ENCODE results near the gene HAUS2. TPM values are rescaled to one million over a fixed set of nuclear protein-coding genes. Genes with fewer than 3 reads are reported as not detected.
"Not testable (repeated sequence)": the region's sequence is repeated elsewhere in the genome, so short reads cannot be mapped to it uniquely, and the experiment has no call there.

The HAUS2 gene
- total RNA-seq, 2 experiments from 2014 or later = 46.2 to 55.6 TPM

DNA sequence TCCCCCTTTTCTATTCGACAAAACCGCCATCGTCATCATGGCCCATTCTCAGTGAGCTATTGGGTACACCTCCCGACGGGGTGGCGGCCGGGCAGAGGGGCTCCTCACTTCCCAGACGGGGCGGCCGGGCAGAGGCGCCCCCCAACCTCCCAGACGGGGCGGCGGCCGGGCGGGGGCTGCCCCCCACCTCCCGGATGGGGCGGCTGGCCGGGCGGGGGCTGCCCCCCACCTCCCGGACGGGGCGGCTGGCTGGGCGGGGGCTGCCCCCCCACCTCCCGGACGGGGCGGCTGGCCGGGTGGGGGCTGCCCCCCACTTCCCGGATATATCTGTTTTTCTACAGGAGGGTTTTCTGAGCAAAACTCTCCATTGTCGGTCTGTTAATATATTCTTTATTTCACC lies 52.7 kb downstream of the HAUS2 start:
- H3K27ac Mint-ChIP-seq; CTCF ChIA-PET; H3K27me3 Mint-ChIP-seq (ENCODE audit: low read depth); H3K9me3 Mint-ChIP-seq; H3K36me3 Mint-ChIP-seq (ENCODE audit: low read depth); H3K4me3 Mint-ChIP-seq; DNase-seq; intact Hi-C loops (cut with micrococcal nuclease): not testable (repeated sequence)
- H3K4me1 Mint-ChIP-seq (ENCODE audit: low read depth) = peaks cover 22% of the 10 kb centered on the region

DNA sequence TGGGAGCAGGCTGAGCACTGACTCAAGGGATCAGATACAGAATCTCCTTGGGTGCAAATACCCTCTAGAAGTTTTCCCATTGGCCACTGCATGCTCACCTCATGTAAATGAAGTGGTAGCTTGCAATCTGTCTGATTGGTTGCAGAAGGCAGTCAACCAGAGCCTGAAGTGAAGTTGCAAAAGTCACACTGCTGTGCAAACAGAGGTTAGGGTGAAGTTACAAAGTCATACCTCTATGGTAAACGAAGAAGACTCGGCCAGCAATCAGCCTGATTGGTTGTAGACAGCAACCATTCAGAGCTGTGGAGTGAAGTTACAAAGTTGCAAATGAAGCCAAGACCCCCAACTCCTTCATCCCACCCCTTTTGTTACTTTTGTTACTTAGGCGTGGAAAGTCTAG lies 53.9 kb downstream of the HAUS2 start:
- peaks cover 23% of the 10 kb centered on the region for H3K4me1 Mint-ChIP-seq (ENCODE audit: low read depth)
- H3K27me3 Mint-ChIP-seq (ENCODE audit: low read depth) = no peaks in the 10 kb centered on the region
- H3K4me3 Mint-ChIP-seq = no peak overlapping the region
- H3K9me3 Mint-ChIP-seq = peaks cover 1% of the 10 kb centered on the region
- H3K36me3 Mint-ChIP-seq (ENCODE audit: low read depth) = no peaks in the 10 kb centered on the region
- intact Hi-C loops (cut with micrococcal nuclease) = no loop called here
- no peak overlapping the region for H3K27ac Mint-ChIP-seq
- no peak for DNase-seq
- CTCF ChIA-PET = no interaction called here

DNA sequence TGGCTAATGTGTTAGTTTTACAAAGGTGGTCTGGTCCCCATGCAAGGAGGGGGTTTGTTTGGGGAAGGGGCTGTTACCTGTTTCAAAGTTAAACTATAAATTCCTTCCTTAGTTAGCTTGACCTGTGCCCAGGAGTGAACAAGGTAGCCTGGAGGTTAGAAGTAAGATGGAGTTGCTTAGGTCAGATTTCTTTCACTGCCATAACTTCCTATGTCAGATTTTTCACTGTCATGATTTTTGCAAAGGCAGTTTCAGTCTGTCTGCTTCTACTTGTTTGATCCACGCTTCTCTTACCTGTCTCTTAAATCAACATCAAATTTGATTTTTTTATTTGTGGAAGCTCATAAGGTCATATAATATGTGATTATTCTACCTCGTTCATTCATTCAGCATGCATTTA lies 55.3 kb downstream of the HAUS2 start:
- DNase-seq = no peak
- Mint-ChIP-seq H3K27me3 (ENCODE audit: low read depth) (no peaks in the 10 kb centered on the region), H3K27ac (no peak overlapping the region), H3K9me3 (peaks cover 1% of the 10 kb centered on the region), H3K4me1 (ENCODE audit: low read depth) (peaks cover 36% of the 10 kb centered on the region), H3K4me3 (no peak overlapping the region), H3K36me3 (ENCODE audit: low read depth) (no peaks in the 10 kb centered on the region)
- CTCF ChIA-PET = no interaction called here
- intact Hi-C loops (cut with micrococcal nuclease) = no loop called here

DNA sequence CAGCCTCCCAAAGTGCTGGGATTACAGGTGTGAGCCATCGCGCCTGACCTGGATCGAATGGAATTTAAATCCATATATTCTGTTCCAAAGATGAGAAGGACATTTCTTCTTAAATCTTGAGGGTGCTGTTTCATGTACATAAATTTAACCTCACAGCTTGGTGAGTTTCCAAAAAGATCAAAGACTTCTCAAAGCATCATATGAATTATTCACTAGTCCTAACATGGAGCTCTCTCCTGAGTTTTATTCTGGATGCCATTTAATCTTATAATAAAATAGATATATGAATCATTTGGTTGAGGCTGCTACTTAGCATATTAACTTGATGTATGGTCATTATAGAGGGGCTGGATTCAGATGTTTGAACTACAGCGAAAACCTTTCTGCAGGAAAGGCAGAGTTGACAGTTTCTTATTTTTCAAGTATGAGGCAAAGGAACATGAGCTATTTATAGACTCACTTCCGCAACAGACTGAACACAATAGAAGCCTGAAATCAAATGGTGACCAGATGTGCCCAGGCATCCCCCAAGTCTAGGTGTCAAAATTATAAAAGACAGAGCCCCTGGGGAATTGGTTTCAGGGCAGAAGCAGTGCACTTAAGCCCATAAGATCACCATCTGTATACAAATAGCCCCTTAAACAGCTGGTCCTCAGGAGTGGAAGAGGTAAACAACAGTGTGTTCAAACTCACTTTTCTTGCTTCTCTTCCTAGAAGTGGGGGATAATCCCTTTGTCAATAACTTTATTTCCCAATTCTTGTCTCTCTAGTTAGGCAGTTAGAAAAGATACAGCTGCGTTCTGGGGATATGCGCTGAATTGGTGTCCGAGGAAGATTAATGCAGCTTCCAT lies 56.5 kb downstream of the HAUS2 start:
- Mint-ChIP-seq H3K4me1 (ENCODE audit: low read depth) (peaks cover 42% of the 10 kb centered on the region), H3K36me3 (ENCODE audit: low read depth) (no peaks in the 10 kb centered on the region), H3K27ac (peak overlapping the region; percentile 46), H3K27me3 (ENCODE audit: low read depth) (no peaks in the 10 kb centered on the region), H3K4me3 (no peak overlapping the region), H3K9me3 (peaks cover 1% of the 10 kb centered on the region)
- peak; percentile 11 for DNase-seq
- CTCF ChIA-PET = interaction anchor here (1.6 kb wide), 1 partner anchor 30 kb away, joined by 3 read pairs; the partner anchor contains the start of gene STARD9
- intact Hi-C loops (cut with micrococcal nuclease) = no loop called here

DNA sequence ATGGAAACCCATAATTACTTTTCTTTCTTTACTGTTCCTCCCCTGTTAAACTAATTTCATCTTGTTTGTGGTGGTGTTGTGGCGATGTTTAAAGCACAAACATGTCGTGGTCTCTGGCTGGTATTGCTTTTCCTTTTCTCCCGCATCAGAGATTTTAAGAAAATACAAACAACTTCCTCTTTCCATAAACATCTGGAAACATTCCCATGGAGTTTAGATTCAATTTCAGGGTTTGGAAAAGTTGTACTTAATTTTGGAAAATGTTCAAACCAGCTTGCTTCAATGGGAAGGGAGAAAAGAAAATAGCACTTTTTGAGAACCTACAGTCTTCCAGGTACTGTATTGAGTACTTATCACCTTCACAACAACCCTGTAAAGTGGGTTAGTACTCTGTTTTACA lies 57.2 kb downstream of the HAUS2 start:
- H3K4me1 Mint-ChIP-seq (ENCODE audit: low read depth) = peaks cover 42% of the 10 kb centered on the region

DNA sequence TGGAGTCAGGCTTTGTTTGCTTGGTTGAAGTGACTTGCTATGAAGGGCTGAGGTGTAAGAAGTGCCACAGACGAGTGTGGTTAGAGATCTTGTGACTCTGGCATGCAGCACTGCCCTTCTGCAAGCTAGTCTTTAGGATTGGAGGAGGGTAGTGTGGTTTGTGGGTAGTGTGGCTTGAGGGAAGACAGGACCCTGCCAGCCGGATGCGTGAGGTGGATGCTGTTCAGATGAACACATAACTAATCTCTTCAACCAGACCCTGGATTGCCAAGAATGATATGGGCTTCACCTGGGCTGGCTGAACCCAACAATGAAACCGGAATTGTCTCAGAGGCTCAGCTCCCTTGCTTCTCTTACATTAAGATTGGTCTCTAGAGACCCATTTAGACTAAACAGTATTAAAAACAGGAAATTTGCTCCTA lies 59.5 kb downstream of the HAUS2 start:
- Mint-ChIP-seq H3K27me3 (ENCODE audit: low read depth) (no peaks in the 10 kb centered on the region), H3K9me3 (no peaks in the 10 kb centered on the region), H3K27ac (no peak overlapping the region), H3K4me3 (no peak overlapping the region), H3K4me1 (ENCODE audit: low read depth) (peaks cover 42% of the 10 kb centered on the region), H3K36me3 (ENCODE audit: low read depth) (no peaks in the 10 kb centered on the region)
- intact Hi-C loops (cut with micrococcal nuclease) = no loop called here
- CTCF ChIA-PET = interaction anchor here (1.3 kb wide), 1 partner anchor 59 kb away, joined by 3 read pairs; the partner anchor contains the start of genes HAUS2 and LRRC57
- peak; percentile 58 for DNase-seq

More for the DNA sequence above, 57.2 kb downstream of the HAUS2 start:
- intact Hi-C loops (cut with micrococcal nuclease) = no loop called here
- Mint-ChIP-seq H3K36me3 (ENCODE audit: low read depth) (no peaks in the 10 kb centered on the region), H3K27me3 (ENCODE audit: low read depth) (no peaks in the 10 kb centered on the region), H3K9me3 (peaks cover 1% of the 10 kb centered on the region), H3K4me3 (no peak overlapping the region), H3K27ac (no peak overlapping the region)
- DNase-seq = no peak
- CTCF ChIA-PET = interaction anchor here (1.0 to 1.6 kb wide), 2 partner anchors 24 to 31 kb away, joined by 3 read pairs; partner anchors contain the start of gene STARD9

DNA sequence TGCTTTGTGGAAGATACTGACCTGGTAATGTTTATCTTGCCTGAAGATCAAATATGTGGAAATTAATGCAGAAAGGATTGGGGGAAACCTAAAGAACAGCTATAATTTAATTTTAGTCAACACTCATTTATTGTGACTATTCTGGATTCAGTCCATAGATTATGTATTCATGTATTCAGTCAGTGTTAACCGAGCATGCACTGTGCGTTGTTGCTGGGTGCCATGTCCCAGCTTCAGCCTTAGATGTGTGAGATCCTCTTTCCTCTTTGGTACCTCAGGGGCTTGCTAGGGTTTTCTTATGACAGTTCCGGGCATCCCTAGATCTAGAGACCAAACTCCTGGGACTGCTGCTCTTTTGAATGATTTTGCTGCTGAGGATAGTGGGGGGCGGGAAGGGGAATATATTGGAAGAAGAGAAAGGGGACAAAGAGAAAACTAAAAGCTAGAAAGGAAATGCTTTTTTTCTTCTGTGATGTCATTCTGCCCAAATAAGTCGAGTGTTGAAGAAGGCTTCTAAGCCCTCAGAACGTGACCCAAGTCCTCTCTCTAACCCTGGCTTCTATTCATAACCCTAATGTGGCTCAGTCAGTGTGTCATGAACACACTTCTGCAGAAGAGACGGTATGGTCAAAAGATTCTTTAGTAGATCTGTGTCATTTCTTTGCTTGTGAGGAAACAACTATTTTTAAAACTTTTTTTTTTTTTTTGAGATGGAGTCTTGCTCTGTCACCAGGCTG lies 60.3 kb downstream of the HAUS2 start:
- H3K27me3 Mint-ChIP-seq (ENCODE audit: low read depth) = no peaks in the 10 kb centered on the region
- no peaks in the 10 kb centered on the region for H3K9me3 Mint-ChIP-seq
- H3K36me3 Mint-ChIP-seq (ENCODE audit: low read depth) = no peaks in the 10 kb centered on the region

DNA sequence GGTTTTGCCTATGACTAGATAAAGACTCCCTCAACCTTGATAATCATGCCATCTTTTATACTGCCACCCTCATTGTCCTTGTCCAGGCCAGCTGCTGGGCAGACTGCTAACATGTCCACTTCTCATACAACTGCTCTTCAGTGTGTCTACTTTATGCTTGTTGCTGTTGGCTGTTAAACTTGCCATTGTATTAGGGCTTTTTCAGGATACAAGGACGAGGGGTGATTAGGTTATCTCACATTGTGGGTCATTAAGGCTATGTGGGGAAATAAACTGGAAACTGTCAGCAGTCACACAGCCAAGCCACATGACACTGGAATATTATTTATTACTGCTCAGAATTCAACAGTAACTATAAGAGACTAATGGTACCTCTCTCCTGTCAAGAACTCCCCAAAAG lies 62.9 kb downstream of the HAUS2 start:
- Mint-ChIP-seq H3K4me1 (ENCODE audit: low read depth) (peaks cover 19% of the 10 kb centered on the region), H3K27me3 (ENCODE audit: low read depth) (no peaks in the 10 kb centered on the region), H3K4me3 (no peak overlapping the region), H3K9me3 (no peaks in the 10 kb centered on the region), H3K36me3 (ENCODE audit: low read depth) (no peaks in the 10 kb centered on the region), H3K27ac (no peak overlapping the region)
- no peak for DNase-seq
- CTCF ChIA-PET = interaction anchor here (0.7 kb wide), 1 partner anchor 635 kb away, joined by 3 read pairs; no protein-coding TSS in a partner anchor
- intact Hi-C loops (cut with micrococcal nuclease) = no loop called here

More for the DNA sequence above, 60.3 kb downstream of the HAUS2 start:
- CTCF ChIA-PET = no interaction called here
- intact Hi-C loops (cut with micrococcal nuclease) = loop anchor here (1.0 kb wide), 1 partner anchor 28 kb away; no protein-coding TSS in a partner anchor
- Mint-ChIP-seq H3K27ac (no peak overlapping the region), H3K4me1 (ENCODE audit: low read depth) (peaks cover 42% of the 10 kb centered on the region), H3K4me3 (peak overlapping the region; percentile 37)
- DNase-seq = peak; percentile 39

DNA sequence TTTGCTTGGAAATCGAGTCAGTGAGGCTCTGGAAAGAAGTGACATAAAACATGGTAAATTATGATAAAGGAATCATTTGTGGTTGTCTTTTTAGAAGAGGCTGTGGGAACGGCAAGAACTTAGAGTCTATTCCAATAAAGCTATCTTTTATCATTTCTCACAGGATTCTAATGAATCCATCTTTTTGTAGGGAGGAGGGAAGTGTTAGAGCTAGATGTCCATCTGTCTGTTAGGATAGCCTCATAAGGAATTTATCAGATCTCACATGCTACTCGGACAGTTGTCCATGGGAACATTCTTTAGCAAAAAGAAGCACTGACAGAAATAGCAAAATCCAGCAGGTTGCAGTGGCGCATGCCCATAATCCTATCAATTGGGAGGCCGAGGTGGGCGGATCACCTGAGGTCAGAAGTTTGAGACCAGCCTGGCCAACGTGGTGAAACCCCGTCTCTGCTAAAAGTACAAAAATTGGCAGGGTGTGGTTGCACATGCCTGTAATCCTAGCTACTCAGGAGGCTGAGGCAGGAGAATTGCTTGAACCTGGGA lies 63.8 kb downstream of the HAUS2 start:
- Mint-ChIP-seq H3K4me3 (no peak overlapping the region), H3K4me1 (ENCODE audit: low read depth) (peaks cover 19% of the 10 kb centered on the region), H3K9me3 (no peaks in the 10 kb centered on the region), H3K27ac (no peak overlapping the region), H3K36me3 (ENCODE audit: low read depth) (no peaks in the 10 kb centered on the region), H3K27me3 (ENCODE audit: low read depth) (no peaks in the 10 kb centered on the region)
- intact Hi-C loops (cut with micrococcal nuclease) = no loop called here
- CTCF ChIA-PET = no interaction called here
- no peak for DNase-seq

DNA sequence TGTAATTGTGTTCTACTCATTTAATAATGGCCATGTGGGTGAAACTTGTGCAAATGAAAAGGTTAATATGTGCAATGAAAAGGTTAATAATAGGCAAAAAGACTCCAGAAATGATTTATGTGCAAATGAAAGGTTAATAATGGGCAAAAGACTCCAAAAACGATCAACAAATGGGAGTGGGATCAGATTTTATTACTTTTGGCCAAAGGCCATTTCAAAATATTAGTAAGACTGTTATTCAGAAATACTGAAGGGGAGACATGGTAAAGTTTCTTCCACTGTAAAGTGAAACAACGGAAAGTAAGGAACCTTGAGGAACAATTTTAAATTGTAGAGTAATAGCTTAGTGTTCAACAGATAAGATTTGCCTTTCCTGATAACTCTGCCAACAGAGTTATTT lies 67.5 kb downstream of the HAUS2 start:
- Mint-ChIP-seq H3K9me3 (no peaks in the 10 kb centered on the region), H3K4me1 (ENCODE audit: low read depth) (no peaks in the 10 kb centered on the region), H3K27ac (no peak overlapping the region), H3K36me3 (ENCODE audit: low read depth) (no peaks in the 10 kb centered on the region), H3K27me3 (ENCODE audit: low read depth) (no peaks in the 10 kb centered on the region), H3K4me3 (no peak overlapping the region)
- no peak for DNase-seq
- CTCF ChIA-PET = interaction anchor here (0.6 kb wide), 1 partner anchor 9 kb away, joined by 3 read pairs; no protein-coding TSS in a partner anchor
- intact Hi-C loops (cut with micrococcal nuclease) = no loop called here
